RWPE1 (cell line): ENCODE measurements around the gene UNC80.

Source experiments
- CTCF ChIA-PET: fragments of 350-600 bp; sonication (Branson Sonifier 250); formaldehyde crosslinking; extraction: SDS; loops from one replicate; lab custom pipeline; 2021; lab: Yijun Ruan, JAX
- POLR2A ChIA-PET: fragments of 400-600 bp; formaldehyde crosslinking; extraction: SDS; loops from one replicate; lab custom pipeline; 2020; ENCODE audit warnings: antibody characterized with exemption; ENCODE audit not compliant: low non-redundant PET; lab: Yijun Ruan, JAX
- DNase-seq: peaks from one replicate; pipeline ENCODE4 v3.0.0; 2012; ENCODE audit warnings: low spot score
- H3K27ac ChIP-seq: fragments of 450-650 bp; 2 replicates; pipeline ENCODE4 v1.5.1; 2017
- TF ChIP-seq, protein P1 (sequence below): fragments of 450-650 bp; conservative IDR thresholded peaks from 2 replicates; pipeline ENCODE4 v1.5.1; 2017; ENCODE audit warnings: low read depth, mild to moderate bottlenecking

Gene UNC80

DNA sequence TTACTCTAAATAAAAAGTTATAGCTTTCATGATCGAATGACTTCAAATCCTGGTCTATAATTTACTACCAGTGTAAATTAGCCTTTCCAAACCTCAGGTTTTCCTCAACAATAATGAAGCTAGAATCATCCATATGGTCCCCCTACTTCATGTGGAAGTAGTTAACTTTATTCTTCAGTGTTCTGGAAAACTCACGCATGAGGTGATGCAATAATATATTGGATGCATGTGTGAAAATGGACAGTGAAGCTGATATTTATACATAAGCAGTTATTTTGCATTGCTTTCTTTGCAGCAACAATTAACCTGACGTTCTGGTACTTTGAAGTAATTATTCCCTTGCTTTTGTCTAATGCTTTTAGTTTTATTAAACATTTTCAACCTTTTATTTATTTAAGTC is 18.6 kb upstream of the UNC80 start:
- ChIA-PET CTCF (interaction anchor here (0.6 to 0.7 kb wide), 2 partner anchors 10 to 1207 kb away, joined by 3 to 4 read pairs; no protein-coding TSS in a partner anchor), POLR2A (interaction anchor here (0.6 kb wide), 1 partner anchor 423 kb away, joined by 4 read pairs; no protein-coding TSS in a partner anchor)
- DNase-seq = no peak
- TF ChIP-seq, protein P1, sequence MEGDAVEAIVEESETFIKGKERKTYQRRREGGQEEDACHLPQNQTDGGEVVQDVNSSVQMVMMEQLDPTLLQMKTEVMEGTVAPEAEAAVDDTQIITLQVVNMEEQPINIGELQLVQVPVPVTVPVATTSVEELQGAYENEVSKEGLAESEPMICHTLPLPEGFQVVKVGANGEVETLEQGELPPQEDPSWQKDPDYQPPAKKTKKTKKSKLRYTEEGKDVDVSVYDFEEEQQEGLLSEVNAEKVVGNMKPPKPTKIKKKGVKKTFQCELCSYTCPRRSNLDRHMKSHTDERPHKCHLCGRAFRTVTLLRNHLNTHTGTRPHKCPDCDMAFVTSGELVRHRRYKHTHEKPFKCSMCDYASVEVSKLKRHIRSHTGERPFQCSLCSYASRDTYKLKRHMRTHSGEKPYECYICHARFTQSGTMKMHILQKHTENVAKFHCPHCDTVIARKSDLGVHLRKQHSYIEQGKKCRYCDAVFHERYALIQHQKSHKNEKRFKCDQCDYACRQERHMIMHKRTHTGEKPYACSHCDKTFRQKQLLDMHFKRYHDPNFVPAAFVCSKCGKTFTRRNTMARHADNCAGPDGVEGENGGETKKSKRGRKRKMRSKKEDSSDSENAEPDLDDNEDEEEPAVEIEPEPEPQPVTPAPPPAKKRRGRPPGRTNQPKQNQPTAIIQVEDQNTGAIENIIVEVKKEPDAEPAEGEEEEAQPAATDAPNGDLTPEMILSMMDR = no peak
- no peak overlapping the region for H3K27ac ChIP-seq

DNA sequence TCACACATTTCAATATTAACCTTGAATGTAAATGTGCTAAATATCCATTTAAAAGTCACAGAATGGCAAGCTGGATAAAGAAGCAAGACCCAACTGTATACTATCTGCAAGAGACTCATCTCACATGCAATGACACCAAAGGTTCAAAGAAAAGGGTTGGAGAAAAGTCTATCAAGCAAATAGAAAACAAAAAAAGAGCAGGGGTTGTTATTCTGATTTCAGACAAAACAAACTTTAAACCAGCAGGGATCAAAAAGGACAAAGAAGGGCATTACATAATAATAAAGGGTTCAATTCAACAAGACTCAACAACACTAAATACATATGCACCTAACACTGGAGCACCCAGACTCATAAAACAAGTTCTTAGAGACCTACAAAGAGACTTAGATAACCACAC is 14.5 kb upstream of the UNC80 start:
- ChIA-PET CTCF (no interaction called here), POLR2A (no interaction called here)
- no peak overlapping the region for H3K27ac ChIP-seq
- TF ChIP-seq, protein P1 = no peak
- DNase-seq = no peak

DNA sequence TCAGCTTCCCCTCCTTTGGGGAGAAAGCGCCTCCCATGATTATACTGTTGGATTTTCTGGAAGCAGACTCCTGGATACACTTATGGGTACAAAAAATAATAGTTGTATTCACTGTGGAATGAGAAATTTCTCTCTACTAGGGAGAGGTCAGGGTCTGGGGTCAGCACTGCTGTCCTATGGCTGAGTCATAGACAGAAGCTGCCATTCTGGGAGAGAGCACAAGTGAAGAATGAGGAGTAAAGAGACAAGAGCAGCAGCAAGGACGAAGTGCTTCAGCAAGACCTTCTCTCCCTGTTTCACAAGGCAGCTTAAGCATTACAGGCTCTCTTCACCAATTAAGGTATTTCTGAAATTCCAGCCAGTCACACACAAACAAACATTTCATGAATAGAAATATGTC is 10.1 kb upstream of the UNC80 start:
- no peak for DNase-seq
- POLR2A ChIA-PET = no interaction called here
- TF ChIP-seq, protein P1 = no peak
- no peak overlapping the region for H3K27ac ChIP-seq
- CTCF ChIA-PET = no interaction called here

DNA sequence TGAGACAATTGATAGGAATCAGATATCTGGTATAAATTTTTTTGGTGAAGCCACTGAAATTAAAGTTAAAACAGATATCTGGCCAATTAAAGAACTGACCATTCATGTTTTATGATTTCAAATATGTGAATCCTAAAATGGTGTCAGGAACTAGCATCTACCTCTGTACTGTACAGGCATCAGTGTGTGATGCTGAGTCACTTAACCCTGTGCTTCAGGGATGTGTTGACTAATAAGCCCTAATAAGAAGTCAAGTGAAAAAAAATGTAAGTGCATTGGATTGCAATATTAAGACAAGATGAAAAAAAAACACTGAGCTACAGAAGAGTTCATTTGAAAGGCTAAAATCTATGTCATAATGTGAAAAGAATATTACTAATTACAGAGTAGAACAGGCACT is 9.1 kb upstream of the UNC80 start:
- H3K27ac ChIP-seq = no peak overlapping the region
- DNase-seq = peak; percentile 7
- CTCF ChIA-PET = no interaction called here
- TF ChIP-seq, protein P1 = no peak
- POLR2A ChIA-PET = no interaction called here

DNA sequence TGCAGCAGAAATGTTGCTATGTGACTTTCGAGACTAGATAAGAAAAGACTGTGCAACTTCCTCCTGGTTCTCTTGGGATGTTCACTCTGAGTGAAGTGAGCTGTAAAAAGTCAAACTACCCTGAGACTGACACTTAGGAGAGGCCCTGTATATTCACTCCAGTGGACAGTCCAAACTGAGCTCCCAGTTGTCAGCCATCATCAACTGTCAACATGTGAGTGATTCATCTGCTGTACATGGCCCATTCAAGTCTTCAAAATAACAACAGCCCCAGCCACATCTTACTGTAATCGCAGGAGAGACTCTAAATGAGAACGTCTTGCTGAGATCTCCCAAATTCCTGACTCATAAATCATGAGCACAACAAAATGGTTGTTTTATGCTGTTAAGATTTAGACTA is 8.5 kb upstream of the UNC80 start:
- TF ChIP-seq, protein P1 = no peak
- POLR2A ChIA-PET = no interaction called here

DNA sequence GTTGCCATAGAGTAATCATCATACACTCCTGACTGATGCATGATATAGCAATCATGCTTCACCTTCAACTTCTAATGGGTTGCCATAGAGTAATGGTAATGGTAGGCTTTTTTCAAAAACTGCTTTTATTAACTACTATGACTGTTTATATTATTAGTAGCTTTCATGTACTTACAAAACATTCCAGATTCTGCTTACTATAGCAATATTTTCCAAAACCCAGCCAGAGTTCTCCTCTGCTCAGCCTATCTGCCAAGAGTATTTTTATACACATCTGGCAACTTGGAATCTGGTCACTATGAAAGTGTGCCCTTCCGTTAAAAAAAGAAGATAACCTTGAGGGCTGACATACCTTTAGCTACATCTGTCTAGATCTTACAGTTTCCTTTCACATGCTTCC is 5.0 kb upstream of the UNC80 start:
- TF ChIP-seq, protein P1 = no peak
- H3K27ac ChIP-seq = no peak overlapping the region
- CTCF ChIA-PET = no interaction called here
- POLR2A ChIA-PET = no interaction called here
- DNase-seq = no peak

More for the DNA sequence above, 8.5 kb upstream of the UNC80 start:
- no peak for DNase-seq
- CTCF ChIA-PET = interaction anchor here (0.8 kb wide), 1 partner anchor 10 kb away, joined by 3 read pairs; no protein-coding TSS in a partner anchor
- no peak overlapping the region for H3K27ac ChIP-seq
